ENCODE data around the gene KRT74. TPM values are rescaled to one million over a fixed set of nuclear protein-coding genes. Genes with fewer than 3 reads are reported as not detected.
A peak's percentile ranks its signal among the peaks of the same experiment; 100 is the strongest.

Gene KRT74
- total and polyA plus RNA-seq, 2 of the 8 experiments (the other 6 are each of a cell fraction or from before 2014, with no cell fraction given) = not detected

DNA sequence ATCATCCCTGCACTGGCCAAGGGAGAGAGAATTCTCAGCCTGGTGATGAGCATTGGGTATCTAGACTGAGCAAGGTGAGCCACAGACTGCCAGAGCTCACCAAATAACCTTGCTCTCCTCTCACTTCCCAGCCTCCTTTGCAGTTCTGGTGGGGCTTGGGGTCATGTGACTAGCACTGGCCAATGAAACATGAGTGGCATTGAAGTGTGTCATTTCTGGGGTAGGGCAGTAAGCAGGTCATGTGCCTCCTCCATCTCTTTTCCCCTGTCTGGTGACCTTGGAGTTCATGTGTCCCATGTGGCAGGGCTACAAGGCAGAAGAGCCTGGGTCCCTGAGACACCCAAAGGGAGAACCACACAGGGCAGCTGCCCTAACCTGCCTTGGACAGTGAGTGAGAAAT is 31.2 kb upstream of the KRT74 start:
- CTCF ChIA-PET (ENCODE audit: partially characterized antibody) = no interaction called here
- H3K56ac ChIP-seq (replicated peaks; ENCODE audit: insufficient read length, low read depth, low read length) = no peak overlapping the region
- no peak overlapping the region for H3K23ac ChIP-seq (ENCODE audit: insufficient read length)
- no peak overlapping the region for H2BK15ac ChIP-seq (ENCODE audit: low read length)
- no peaks in the 10 kb centered on the region for H4K20me1 ChIP-seq (replicated peaks in 1 of 2; ENCODE audit: control insufficient read depth in 1 of 2, insufficient read depth in 2 of 2, low read length in 2 of 2)
- H3K36me3 ChIP-seq (ENCODE audit: control insufficient read depth in 2 of 4, insufficient read depth in 4 of 4, low read length in 3 of 4) = no peaks in the 10 kb centered on the region
- no peak overlapping the region for H3K9ac ChIP-seq (replicated peaks in 1 of 4; ENCODE audit: extremely low read depth in 1 of 4, low read depth in 3 of 4, low read length in 3 of 4)
- no peak overlapping the region for H2BK5ac ChIP-seq (ENCODE audit: low read depth, low read length)
- no peak overlapping the region for H4K91ac ChIP-seq (replicated peaks; ENCODE audit: insufficient read length, low read length)
- H3K9me3 ChIP-seq (ENCODE audit: insufficient read depth in 2 of 2, low read depth in 1 of 2, low read length in 1 of 2) = no peaks in the 10 kb centered on the region; a peak in 2 of 4 replicates
- H4K8ac ChIP-seq (ENCODE audit: extremely low read depth, insufficient read depth, low read length) = no peak overlapping the region
- H3K4me2 ChIP-seq (ENCODE audit: insufficient read depth in 1 of 2, low read depth in 2 of 2, low read length in 2 of 2) = no peak overlapping the region
- peaks cover 0 to 6% (median under 1%) of the 10 kb centered on the region in 4 experiments; a peak in 5 of 7 replicates for H3K27me3 ChIP-seq (replicated peaks in 1 of 4; ENCODE audit: control insufficient read depth in 3 of 4, extremely low read depth in 1 of 4, insufficient read depth in 3 of 4, low read length in 3 of 4)
- H2AFZ ChIP-seq (ENCODE audit: low read length) = no peak overlapping the region
- H3K79me2 ChIP-seq (ENCODE audit: control insufficient read depth in 1 of 2, insufficient read depth in 2 of 2, low read length in 2 of 2) = no peaks in the 10 kb centered on the region
- H3K4me3 ChIP-seq (ENCODE audit: extremely low read depth in 1 of 4, insufficient read depth in 2 of 4, low read depth in 3 of 4, low read length in 4 of 4) = no peak overlapping the region
- FAIRE-seq (no peak), DNase-seq (ENCODE audit: low read depth in 1 of 2, low spot score in 2 of 2) (peak in 1 of 2 experiments; percentile 17)
- no peak overlapping the region for H4K5ac ChIP-seq (ENCODE audit: insufficient read length, low read depth, low read length)
- POLR2A ChIA-PET (ENCODE audit: partially characterized antibody) = no interaction called here
- H2BK12ac ChIP-seq (ENCODE audit: low read depth, low read length) = no peak overlapping the region
- H2BK20ac ChIP-seq (ENCODE audit: low read length) = no peak overlapping the region
- H3K4ac ChIP-seq (replicated peaks; ENCODE audit: insufficient read length, low read depth, low read length) = no peak overlapping the region
- no peak overlapping the region for H3K27ac ChIP-seq (ENCODE audit: low read depth, low read length)
- H3K4me1 ChIP-seq (replicated peaks in 1 of 4; ENCODE audit: control insufficient read depth in 3 of 4, insufficient read depth in 4 of 4, low read length in 3 of 4) = no peaks in the 10 kb centered on the region
- H3K18ac ChIP-seq (ENCODE audit: extremely low read depth, low read length) = no peak overlapping the region
- no peak overlapping the region for H3K14ac ChIP-seq (ENCODE audit: insufficient read length)
- H2AK5ac ChIP-seq (ENCODE audit: low read depth, low read length) = no peak overlapping the region
- no peaks in the 10 kb centered on the region for H3K79me1 ChIP-seq (ENCODE audit: low read depth, low read length)
- no peak overlapping the region for H2BK120ac ChIP-seq (replicated peaks; ENCODE audit: low read depth, low read length)
- no peaks in the 10 kb centered on the region; the same call in 1 of the 2 replicates for H3K23me2 ChIP-seq (ENCODE audit: low read depth, low read length)
- TF ChIP-seq, protein P1, sequence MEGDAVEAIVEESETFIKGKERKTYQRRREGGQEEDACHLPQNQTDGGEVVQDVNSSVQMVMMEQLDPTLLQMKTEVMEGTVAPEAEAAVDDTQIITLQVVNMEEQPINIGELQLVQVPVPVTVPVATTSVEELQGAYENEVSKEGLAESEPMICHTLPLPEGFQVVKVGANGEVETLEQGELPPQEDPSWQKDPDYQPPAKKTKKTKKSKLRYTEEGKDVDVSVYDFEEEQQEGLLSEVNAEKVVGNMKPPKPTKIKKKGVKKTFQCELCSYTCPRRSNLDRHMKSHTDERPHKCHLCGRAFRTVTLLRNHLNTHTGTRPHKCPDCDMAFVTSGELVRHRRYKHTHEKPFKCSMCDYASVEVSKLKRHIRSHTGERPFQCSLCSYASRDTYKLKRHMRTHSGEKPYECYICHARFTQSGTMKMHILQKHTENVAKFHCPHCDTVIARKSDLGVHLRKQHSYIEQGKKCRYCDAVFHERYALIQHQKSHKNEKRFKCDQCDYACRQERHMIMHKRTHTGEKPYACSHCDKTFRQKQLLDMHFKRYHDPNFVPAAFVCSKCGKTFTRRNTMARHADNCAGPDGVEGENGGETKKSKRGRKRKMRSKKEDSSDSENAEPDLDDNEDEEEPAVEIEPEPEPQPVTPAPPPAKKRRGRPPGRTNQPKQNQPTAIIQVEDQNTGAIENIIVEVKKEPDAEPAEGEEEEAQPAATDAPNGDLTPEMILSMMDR (IDR thresholded peaks at IDR 0.05; ENCODE audit: control extremely low read depth in 1 of 3, insufficient read depth in 1 of 3, low read depth in 1 of 3, low read length in 3 of 3) = no peak
- TF ChIP-seq BACH1 (IDR thresholded peaks at IDR 0.05; ENCODE audit: low read length) (no peak), TBP (IDR thresholded peaks at IDR 0.05; ENCODE audit: low read depth, low read length) (no peak), SRF (IDR thresholded peaks at IDR 0.05; ENCODE audit: low read depth, low read length) (no peak), ASH2L (IDR thresholded peaks at IDR 0.05; ENCODE audit: low read length) (no peak), CBX8 (IDR thresholded peaks at IDR 0.05; ENCODE audit: borderline replicate concordance, low read depth, low read length) (no peak), PHF8 (conservative IDR thresholded peaks at IDR 0.05; ENCODE audit: low read depth, low read length) (no peak), MAX (IDR thresholded peaks at IDR 0.05) (no peak), POU5F1 (IDR thresholded peaks at IDR 0.05; ENCODE audit: low read depth, low read length) (no peak)
- TF ChIP-seq, protein P2, sequence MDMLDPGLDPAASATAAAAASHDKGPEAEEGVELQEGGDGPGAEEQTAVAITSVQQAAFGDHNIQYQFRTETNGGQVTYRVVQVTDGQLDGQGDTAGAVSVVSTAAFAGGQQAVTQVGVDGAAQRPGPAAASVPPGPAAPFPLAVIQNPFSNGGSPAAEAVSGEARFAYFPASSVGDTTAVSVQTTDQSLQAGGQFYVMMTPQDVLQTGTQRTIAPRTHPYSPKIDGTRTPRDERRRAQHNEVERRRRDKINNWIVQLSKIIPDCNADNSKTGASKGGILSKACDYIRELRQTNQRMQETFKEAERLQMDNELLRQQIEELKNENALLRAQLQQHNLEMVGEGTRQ (IDR thresholded peaks at IDR 0.05; ENCODE audit: low read length) = no peak
- TF ChIP-seq, protein P3, sequence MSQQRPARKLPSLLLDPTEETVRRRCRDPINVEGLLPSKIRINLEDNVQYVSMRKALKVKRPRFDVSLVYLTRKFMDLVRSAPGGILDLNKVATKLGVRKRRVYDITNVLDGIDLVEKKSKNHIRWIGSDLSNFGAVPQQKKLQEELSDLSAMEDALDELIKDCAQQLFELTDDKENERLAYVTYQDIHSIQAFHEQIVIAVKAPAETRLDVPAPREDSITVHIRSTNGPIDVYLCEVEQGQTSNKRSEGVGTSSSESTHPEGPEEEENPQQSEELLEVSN (IDR thresholded peaks at IDR 0.05) = no peak
